ENCODE measurements around the gene BBLN.

DNA sequence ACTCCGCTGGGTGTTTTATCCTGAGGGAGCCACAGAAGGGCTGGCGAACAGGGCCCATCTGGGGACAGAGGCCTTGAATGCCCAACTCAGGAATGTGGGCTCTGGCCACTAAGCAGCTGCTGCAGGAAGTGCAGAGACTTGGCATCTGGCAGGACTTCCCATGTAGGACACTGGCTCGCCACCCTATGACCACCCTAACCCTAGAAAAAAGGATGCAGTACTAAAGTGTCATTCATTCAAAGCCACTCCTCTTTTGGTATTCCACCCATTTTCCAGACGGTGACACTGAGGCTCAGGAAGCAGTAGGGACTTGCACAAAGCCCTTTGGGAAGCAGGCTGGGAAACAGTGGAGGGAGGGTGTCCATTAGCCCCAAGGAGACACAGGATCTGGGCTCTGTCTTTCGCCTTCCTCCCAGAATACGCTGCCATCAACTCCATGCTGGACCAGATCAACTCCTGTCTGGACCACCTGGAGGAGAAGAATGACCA is 3.0 kb downstream of the BBLN start:
- TF ChIP-seq, protein P1, sequence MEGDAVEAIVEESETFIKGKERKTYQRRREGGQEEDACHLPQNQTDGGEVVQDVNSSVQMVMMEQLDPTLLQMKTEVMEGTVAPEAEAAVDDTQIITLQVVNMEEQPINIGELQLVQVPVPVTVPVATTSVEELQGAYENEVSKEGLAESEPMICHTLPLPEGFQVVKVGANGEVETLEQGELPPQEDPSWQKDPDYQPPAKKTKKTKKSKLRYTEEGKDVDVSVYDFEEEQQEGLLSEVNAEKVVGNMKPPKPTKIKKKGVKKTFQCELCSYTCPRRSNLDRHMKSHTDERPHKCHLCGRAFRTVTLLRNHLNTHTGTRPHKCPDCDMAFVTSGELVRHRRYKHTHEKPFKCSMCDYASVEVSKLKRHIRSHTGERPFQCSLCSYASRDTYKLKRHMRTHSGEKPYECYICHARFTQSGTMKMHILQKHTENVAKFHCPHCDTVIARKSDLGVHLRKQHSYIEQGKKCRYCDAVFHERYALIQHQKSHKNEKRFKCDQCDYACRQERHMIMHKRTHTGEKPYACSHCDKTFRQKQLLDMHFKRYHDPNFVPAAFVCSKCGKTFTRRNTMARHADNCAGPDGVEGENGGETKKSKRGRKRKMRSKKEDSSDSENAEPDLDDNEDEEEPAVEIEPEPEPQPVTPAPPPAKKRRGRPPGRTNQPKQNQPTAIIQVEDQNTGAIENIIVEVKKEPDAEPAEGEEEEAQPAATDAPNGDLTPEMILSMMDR (conservative IDR thresholded peaks at IDR 0.05 in 1 of 2, IDR thresholded peaks at IDR 0.05 in 1 of 2; ENCODE audit: extremely low read depth in 1 of 2, insufficient read depth in 1 of 2, low read depth in 1 of 2, low read length in 2 of 2) = no peak
- no peak for TF ChIP-seq EZH2 (IDR thresholded peaks at IDR 0.05; ENCODE audit: borderline replicate concordance, low read length)
